GM19455 (cell line): ENCODE measurements around the gene GJB5.

Source experiments
- ATAC-seq: cut with Tn5 transposase; IDR thresholded peaks from one replicate; pipeline ENCODE4 v1.9.1; 2021; ENCODE audit not compliant: unreplicated experiment

Gene GJB5

DNA sequence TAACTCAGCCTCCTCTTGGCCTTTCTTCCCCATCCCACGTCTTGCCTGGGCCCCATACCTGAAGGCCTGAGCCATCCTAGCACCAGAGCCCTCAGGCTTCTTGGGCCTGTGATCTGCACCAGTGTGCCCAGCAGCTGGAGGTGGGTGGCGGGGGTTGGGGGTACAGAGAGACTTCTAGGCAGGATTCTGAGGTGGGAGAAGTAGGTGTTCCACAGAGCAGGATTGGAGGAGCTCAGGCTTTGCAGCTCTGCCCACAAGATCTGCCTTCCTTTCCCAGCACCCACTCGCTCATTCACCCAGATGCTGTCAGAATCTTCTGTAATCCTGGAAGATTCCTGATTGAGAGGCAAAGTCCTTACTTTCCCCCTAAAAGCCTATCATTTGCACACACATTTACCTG is 10.0 kb upstream of the GJB5 start:
- ATAC-seq, result no peak

DNA sequence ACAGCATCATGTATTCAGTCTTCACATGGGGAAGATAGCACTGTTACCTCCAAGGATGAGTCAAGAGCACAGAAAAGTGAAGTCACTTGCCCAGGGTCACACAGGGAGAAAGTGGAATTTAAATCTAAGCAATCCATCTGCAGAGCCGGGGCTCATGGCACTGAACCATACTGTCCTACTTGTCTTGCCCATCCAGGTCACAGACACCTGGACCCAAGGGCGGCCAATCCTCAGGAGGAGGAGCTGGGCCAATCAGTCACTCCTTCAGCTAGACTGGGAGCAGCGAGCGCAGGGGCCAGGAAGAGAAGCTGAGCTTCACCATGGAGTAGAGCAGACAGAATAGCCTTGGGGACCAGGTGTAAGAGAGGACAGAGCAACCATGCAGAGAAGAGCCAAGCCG is 9.2 kb upstream of the GJB5 start:
- no peak for ATAC-seq

DNA sequence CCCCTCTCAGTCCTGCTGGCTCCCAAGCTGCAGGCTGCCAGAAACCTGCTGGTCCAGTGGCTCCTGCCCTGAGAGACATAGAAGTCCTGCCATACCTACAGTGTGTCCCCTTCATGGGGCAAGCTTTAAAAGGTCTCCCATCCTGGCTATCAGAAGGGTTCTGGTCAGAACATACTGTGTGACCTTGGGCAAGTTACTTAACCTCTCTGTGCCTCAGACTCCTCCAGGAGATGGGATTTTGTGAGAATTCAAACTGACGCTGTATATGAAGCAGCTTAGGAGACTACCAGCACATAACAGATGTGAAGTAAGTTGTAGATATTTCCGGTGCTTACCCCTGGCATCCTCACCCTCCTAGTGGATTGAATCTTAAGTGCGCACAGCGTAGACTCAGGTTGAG is 8.7 kb upstream of the GJB5 start:
- ATAC-seq, result no peak

DNA sequence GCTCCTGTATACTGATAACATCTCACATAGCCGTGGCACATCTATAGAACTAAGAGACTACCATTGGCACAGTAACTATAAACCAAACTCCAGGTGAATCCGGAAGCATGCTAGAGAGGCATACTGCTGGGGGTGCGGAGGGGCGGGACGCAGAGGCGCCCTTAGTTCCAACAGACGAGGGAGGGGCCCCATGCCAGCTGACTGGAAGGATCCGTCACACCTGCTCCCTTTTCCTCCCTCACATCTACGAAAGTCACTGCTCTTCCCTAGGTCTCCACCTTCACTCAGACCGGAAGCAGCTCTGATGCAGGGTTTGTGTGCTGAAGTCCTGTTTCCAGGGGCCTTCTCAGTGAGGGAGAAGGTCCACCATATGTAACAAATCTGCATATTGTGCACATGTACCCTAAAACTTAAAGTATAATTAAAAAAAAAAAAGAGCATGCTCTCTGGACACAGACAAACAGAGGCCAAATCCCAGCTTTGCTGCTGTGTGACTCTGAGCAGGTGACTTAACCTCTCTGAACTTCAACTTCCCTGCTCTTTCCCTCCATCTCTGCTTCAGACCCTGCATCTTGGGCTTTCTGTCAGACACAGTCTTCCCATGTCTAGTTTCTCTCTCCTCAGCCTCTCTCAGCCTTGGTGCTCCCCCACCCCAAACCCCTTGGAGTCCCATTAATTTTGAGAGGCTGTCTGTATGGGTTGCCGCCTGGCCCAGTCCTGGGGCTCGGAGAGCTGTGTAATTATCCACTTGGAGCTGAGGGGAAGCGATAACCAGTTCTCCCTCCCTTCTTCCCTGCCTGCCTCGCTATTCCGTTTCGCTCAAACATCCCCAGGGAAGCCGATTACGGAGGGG is 7.8 kb upstream of the GJB5 start:
- ATAC-seq, result no peak

DNA sequence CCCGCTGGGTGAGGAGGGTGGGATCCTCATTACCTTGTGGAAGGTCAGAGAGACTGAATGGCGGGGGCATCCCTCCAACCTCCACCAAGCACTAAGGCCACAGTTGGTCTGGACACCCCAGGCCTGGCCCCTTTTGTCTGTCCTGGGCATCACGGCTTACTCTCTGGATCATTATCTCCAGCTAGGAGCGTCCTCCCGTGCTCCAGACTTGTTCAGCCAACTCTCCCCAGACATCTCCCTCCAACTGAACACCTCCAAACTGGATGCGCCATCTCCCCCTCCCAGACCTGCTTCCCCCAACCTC is 7.3 kb upstream of the GJB5 start:
- ATAC-seq, result no peak

DNA sequence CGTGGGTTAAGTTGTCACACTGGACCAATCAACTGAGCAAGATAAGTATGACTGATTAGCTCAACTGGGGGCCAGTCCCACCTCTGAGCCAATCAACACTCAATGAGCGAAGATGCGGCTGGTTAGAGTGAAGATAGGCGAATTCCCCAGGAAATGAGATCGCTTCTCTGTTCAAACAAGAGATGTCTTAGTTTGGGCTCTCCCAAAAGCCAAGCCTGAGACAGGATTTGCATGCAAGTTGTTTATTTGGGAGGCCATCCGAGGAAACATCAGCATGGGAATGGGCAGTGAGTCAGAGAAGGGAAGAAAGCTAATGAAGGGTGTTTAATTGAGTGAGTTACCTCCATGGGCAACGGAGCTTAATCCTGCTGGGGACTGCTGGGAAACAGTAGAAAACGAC is 4.9 kb upstream of the GJB5 start:
- no peak for ATAC-seq

DNA sequence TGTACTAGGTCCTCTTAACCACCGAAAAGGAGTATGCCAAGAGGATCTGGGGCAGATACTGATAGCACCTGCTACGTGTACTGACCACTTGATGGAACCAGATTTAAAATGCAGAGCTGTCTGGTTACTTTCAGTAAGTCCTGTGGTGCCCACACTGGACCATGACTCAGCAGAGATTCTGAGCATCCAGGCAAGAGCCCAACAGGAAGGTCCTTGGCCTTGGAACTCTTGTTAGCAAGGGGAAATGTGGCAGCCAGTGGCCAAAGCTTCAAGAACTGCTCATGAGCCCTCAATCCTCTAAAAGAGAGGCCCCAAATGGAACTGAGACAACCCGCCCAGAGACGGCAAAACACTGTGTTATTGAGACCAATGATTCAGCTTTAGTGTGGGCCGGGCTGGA is 4.2 kb upstream of the GJB5 start:
- no peak for ATAC-seq

DNA sequence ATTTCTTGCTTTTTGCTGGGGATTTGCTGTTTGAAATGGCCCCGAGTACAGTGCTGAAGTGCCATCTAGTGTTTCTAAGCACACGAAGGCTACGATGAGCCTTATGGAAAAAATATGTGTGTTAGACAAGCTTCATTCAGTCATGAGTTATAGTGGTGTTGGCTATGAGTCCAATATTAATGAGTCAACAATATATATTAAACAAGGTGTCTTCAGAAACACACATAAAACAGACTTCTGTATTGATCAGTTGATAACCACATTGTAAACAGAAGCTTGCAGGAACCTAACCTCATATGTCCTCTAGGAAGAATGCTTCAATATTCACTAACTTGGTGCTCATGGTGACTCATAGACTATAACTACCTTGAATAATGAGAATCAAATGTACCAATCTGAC is 1.7 kb upstream of the GJB5 start:
- no peak for ATAC-seq

DNA sequence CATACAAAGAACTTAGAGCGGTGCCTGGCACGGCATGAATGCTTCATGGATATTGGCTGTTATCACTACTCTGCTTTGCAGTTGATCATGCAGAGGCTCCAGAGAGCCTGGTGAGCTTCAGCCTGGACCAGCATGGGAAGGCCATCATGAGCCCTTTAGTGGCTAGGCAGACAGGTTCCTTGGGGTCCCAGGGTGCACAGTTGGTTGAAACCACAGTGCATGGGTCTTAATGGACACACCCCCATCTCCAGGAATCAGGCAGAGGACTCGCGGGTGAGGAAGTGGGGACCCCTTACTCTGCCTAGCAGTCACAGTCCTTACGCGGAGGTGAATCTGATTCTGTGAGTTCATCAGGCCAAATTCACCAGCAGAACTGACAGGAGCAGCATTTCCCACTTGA is 1.1 kb downstream of the GJB5 start:
- no peak for ATAC-seq

DNA sequence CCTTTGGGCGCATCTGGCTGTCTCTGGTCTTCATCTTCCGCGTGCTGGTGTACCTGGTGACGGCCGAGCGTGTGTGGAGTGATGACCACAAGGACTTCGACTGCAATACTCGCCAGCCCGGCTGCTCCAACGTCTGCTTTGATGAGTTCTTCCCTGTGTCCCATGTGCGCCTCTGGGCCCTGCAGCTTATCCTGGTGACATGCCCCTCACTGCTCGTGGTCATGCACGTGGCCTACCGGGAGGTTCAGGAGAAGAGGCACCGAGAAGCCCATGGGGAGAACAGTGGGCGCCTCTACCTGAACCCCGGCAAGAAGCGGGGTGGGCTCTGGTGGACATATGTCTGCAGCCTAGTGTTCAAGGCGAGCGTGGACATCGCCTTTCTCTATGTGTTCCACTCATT is 2.5 kb downstream of the GJB5 start:
- ATAC-seq, result no peak

DNA sequence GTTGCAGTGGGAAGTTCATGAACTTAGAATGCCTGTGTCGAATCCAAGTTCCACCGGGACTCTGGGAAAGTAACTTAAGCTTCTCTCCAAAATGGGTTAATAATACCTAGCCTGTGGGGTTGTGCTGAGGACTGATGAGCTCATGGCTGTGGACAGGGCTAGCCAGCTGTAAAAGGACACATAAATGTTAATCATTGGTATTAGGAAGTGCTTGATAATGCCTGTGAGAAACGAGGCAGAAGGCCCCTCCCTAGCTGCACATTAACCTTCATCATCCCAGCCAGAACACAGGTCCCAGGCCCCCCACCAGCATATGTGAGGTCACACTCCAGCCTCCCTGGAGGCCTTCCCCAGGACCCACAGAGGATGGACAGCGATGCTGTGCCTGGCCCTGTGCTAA is 3.9 kb downstream of the GJB5 start:
- ATAC-seq, result no peak

DNA sequence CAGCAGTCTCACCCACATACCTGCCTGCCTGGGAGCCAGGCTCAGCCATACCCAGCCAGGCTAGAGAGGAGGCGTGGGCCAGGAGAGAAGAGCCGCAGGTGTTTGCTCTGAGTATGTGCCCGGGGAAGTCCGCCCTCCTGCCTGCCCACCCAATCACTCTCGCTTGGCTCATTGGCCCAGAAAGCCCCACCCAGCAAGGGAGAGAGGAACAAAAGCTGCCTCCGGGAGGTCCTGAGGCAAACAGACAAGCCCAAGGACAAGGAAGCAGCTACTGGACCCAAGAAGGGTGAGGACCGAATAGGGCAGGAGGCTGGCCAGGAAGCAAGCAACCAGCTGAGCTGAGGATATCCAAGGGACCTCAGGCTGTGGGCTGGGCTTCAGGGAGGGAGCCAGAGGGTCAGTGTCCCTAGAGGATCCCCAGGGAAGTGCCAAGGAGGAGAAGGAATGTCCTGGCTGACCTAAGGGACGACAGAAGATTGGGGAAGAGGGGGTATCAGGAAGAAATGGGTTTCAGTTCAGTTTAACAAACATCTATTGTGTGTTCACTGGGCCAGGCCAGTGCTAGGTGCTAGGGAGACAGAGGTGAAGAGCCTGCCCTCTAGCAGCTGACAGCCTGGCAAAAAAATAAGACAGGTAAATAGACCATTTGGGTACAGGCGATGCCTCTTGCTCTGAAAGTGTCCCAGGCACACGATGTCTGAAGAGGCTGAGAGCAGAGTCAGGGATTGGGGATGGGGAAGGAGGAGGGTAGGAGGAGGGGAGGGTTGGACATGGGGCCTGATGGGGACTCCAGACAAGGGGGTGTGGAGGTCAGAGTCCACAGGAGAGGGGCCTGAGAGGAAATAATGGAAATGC is 4.9 kb downstream of the GJB5 start, which contains the start of gene GJB4:
Gene GJB4 (plus strand): TSS at position 238 of the 855 bp plus-strand sequence. CDS start 1,515 bp downstream, outside the sequence.
- ATAC-seq, result no peak

DNA sequence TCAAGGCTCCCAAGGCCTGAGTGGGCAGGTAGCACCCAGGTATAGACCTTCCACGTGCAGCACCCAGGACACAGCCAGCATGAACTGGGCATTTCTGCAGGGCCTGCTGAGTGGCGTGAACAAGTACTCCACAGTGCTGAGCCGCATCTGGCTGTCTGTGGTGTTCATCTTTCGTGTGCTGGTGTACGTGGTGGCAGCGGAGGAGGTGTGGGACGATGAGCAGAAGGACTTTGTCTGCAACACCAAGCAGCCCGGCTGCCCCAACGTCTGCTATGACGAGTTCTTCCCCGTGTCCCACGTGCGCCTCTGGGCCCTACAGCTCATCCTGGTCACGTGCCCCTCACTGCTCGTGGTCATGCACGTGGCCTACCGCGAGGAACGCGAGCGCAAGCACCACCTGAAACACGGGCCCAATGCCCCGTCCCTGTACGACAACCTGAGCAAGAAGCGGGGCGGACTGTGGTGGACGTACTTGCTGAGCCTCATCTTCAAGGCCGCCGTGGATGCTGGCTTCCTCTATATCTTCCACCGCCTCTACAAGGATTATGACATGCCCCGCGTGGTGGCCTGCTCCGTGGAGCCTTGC is 6.4 kb downstream of the GJB5 start:
- no peak for ATAC-seq

DNA sequence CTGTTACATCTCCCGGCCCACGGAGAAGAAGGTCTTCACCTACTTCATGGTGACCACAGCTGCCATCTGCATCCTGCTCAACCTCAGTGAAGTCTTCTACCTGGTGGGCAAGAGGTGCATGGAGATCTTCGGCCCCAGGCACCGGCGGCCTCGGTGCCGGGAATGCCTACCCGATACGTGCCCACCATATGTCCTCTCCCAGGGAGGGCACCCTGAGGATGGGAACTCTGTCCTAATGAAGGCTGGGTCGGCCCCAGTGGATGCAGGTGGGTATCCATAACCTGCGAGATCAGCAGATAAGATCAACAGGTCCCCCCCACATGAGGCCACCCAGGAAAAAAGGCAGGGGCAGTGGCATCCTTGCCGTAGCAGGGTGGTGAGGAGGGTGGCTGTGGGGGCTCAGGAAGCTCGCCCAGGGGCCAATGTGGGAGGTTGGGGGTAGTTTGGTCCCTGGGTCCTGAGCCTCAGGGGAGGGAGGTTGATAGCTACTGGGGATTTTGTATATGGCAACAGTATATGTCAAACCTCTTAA is 7.0 kb downstream of the GJB5 start:
- ATAC-seq, result no peak

DNA sequence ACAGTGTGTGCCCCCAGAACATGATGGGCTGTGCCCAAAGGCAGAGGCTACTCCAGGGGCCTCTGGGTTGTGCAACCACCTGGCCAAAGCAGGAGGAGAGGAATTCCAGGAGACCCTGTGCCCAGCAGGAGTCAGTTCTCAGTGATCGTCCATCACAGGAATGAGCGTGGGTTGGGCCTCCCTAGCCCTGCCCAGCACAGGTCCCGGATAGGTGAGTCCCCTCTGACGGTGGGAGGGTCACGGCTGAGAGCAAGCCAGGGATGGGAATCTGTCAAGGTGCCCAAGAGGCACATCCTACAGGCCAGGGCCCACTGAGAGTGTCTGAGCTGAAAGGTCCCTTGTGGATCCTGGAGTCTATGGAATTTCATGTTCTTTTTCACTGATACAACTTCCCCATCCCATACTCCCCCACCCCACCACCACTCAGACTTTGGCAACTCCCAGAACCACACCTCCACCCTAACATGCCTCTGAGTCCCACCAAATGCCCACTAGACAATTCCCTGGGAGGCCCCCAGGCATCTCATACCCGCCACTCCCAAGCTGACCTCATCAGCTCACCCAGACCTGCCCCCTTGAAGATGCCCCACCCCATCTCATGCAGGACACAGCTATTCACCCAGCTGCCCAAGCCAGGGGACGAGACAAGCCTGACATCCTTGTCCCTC is 7.8 kb downstream of the GJB5 start:
- no peak for ATAC-seq

DNA sequence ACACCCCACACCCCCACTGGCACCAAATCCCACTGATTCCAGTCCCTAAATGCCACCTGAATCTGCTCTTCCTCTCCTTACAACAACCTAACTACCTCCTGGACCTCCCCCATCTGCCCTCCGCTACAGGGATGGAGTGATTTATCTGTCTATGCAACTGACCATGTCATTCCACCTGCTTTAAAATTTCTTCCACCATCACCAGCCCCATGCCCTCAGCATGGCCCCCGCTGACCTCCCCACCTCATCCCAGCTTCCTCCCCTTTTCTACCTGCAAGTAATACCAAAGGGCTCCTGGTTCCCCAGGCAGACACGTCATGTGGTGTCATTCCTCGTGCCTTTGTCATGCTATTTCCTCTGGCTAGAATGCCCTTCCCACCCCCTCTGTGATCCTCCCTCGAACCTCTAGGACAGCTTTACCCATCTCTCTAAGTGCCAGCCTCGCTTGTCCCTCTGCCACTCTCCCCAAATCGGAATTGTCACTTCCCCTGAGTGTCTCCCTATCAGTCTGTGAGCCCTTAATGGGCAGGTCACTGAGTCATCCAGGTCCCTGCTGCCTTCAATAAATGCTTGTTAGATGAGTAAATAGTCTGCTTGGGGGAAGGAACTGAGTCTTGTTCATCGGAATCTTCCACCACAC is 8.4 kb downstream of the GJB5 start:
- ATAC-seq, result no peak

DNA sequence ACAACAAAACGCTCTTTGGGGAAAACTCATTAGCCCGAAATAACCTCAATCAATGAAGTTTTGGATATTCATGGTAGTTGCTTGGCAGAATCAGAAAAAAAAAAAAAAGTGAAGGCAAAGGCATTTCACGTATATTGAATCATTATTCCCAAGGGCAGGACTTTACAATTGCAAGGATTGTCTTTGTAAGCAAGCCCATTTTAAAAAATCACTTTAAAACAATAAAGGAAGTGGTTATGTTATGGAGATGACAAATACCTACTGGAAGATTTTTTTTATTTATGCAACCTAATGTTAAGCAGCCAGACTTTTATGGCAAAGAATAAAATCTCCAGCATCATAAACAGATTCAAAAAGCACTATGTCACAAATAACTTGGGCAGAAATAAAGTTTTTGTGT is 14.0 kb downstream of the GJB5 start:
- no peak for ATAC-seq

DNA sequence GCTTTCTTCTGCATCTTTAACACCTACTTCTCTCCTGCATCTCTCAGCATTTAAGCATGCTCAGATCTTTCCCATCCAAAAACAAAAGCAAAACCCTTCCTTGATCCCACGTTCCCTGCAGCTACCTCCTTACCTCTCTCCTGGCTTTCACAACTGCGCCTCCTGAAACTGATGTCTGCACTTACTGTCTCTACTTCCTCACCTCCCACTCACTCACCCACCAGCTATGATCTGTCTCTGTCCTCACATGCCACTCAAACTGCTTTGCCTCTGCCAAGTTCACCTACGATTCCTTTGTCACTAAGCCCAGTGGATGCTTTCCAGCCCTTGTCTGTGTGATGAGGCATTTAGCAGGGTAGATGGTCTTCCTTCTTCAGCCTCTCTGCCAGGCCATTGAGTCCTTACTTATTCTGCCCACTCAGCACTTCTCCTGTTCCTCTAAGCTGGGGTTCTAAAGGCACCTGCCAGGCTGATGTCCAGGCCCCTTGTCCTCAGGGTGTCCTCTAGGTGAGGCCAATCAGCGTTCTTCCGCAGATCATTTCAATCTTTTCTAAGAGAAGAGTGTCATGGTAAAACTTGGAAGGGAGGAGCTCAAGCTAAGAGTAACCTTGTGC is 16.2 kb downstream of the GJB5 start:
- no peak for ATAC-seq

DNA sequence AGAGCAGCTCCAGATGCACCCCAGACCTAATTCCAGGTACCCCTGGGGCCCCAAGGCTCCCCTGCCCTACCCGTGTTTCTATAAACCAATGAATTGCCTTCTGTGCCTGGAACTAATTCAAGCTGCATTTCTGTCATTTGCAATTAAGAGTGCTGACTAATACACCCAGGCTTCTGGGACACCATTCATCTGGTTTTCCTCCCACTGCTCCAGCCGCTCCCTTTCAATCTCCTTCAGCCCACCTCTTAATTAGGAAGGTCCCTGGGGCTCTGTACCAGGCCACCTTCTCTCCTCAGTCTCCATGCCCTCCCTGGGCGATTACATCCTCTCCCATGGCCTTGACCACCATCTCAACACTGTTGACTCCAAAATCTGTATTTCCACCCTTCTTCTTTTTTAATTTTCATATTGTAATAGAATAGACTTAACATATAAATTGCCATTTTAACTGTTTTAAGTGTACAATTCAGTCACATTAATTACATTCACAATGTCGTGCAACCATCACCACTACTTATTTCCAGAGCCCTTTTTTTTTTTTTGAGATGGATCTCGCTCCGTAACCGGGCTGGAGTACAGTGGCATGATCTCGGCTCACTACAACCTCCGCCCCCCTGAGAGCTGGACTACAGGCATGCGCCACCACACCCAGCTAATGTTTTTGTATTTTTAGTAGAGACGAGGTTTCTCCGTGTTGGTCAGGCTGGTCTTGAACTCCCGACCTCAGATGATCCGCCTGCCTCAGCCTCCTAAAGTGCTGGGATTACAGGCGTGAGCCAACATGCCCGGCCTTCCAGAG is 16.9 kb downstream of the GJB5 start:
- no peak for ATAC-seq
